KMS-11 (cell line): ENCODE measurements around the gene ABITRAM.
"Not testable (repeated sequence)": the region's sequence is repeated elsewhere in the genome, so short reads cannot be mapped to it uniquely, and the experiment has no call there.

Source experiments
- H2AFZ ChIP-seq: fragments of 200-600 bp; sonication (generic); 2 replicates; pipeline ENCODE4 v1.6.1; 2016; ENCODE audit warnings: antibody characterized with exemption, mixed run types, low read depth
- H3K27ac ChIP-seq: fragments of 200-600 bp; sonication (generic); 2 replicates; pipeline ENCODE4 v1.6.1; 2016; ENCODE audit warnings: mild to moderate bottlenecking, mixed run types
- H3K27me3 ChIP-seq: fragments of 200-600 bp; sonication (generic); 2 replicates; pipeline ENCODE4 v1.6.1; 2017; ENCODE audit warnings: mild to moderate bottlenecking, low read depth, mixed run types, moderate library complexity; ENCODE audit not compliant: insufficient read depth
- H3K36me3 ChIP-seq: fragments of 200-600 bp; sonication (generic); 2 replicates; pipeline ENCODE4 v1.6.1; 2017; ENCODE audit warnings: mild to moderate bottlenecking, mixed run types; ENCODE audit not compliant: insufficient read depth
- H3K4me1 ChIP-seq: fragments of 200-600 bp; sonication (generic); 2 replicates; pipeline ENCODE4 v1.6.1; 2016; ENCODE audit warnings: mild to moderate bottlenecking, low read depth, mixed run types; ENCODE audit not compliant: poor library complexity, severe bottlenecking
- H3K4me2 ChIP-seq: fragments of 200-600 bp; sonication (generic); 2 replicates; pipeline ENCODE4 v1.7.0; 2016; ENCODE audit warnings: mild to moderate bottlenecking, mixed run types
- H3K4me3 ChIP-seq: fragments of 200-600 bp; sonication (generic); IDR thresholded peaks from 2 replicates; pipeline ENCODE4 v1.6.1; 2017; ENCODE audit warnings: low read depth, low read length, mixed read lengths; ENCODE audit not compliant: insufficient read depth
- H3K79me2 ChIP-seq: fragments of 200-600 bp; sonication (generic); 2 replicates; pipeline ENCODE4 v1.6.1; 2016; ENCODE audit warnings: low read depth, mixed run types; ENCODE audit not compliant: insufficient read depth
- H3K9ac ChIP-seq: fragments of 200-600 bp; sonication (generic); 2 replicates; pipeline ENCODE4 v1.6.1; 2016; ENCODE audit warnings: mild to moderate bottlenecking, mixed run types
- H4K20me1 ChIP-seq: fragments of 200-600 bp; sonication (generic); 2 replicates; pipeline ENCODE4 v1.6.1; 2016; ENCODE audit warnings: mild to moderate bottlenecking, mixed run types; ENCODE audit not compliant: insufficient read depth
- CTCF ChIP-seq: fragments of 200-600 bp; sonication (generic); conservative IDR thresholded peaks from 2 replicates; pipeline ENCODE4 v1.6.1; 2017; ENCODE audit warnings: low read depth, mild to moderate bottlenecking, antibody characterized with exemption, low read length, moderate library complexity, mixed read lengths

The ABITRAM gene

GRCh38 chr9:108910402-108910801, 23.8 kb upstream of the ABITRAM start:
- Histone ChIP-seq H3K36me3 (no peaks in the 10 kb centered on the region), H3K9ac (no peak overlapping the region)
- TF ChIP-seq CTCF = no peak

GRCh38 chr9:108910914-108911313, 23.3 kb upstream of the ABITRAM start:
- H3K36me3 ChIP-seq = no peaks in the 10 kb centered on the region

More at GRCh38 chr9:108910402-108910801, 23.8 kb upstream of the ABITRAM start:
- Histone ChIP-seq H3K4me3 (no peak overlapping the region), H3K79me2 (no peaks in the 10 kb centered on the region), H3K27me3 (no peaks in the 10 kb centered on the region), H3K27ac (no peak overlapping the region), H4K20me1 (no peaks in the 10 kb centered on the region), H2AFZ (no peak overlapping the region), H3K4me1 (no peaks in the 10 kb centered on the region), H3K4me2 (no peak overlapping the region)

DNA sequence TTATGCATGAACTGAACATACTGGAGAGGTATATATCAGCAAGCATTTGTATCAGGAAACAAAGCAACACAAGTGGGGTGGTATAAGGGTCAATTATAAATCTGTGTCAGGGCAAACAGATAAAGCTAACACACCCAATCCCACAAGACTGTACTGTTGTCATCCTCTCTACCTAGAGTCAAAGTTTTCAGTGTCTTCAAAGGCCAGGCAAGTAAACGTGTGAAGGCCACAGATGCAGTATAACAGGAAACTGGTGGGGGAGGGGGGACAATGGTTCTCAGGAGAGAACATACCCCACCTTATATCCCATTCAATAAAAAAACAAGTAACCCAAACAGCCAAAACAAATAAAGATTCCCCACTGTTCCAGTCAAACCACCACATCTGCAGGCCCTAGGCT, 22.4 kb upstream of the ABITRAM start:
- no peak for TF ChIP-seq CTCF
- H3K79me2 ChIP-seq = no peaks in the 10 kb centered on the region
- no peaks in the 10 kb centered on the region for H3K4me1 ChIP-seq
- H3K4me3 ChIP-seq = no peak overlapping the region
- H3K36me3 ChIP-seq = no peaks in the 10 kb centered on the region
- H2AFZ ChIP-seq = no peak overlapping the region
- H3K27me3 ChIP-seq = no peaks in the 10 kb centered on the region
- H4K20me1 ChIP-seq = no peaks in the 10 kb centered on the region
- no peak overlapping the region for H3K27ac ChIP-seq
- no peak overlapping the region for H3K4me2 ChIP-seq
- H3K9ac ChIP-seq = no peak overlapping the region

More at GRCh38 chr9:108910914-108911313, 23.3 kb upstream of the ABITRAM start:
- Histone ChIP-seq H3K27me3 (no peaks in the 10 kb centered on the region), H2AFZ (no peak overlapping the region), H3K4me1 (no peaks in the 10 kb centered on the region), H3K4me3 (no peak overlapping the region), H3K27ac (no peak overlapping the region), H3K4me2 (no peak overlapping the region), H3K9ac (no peak overlapping the region), H4K20me1 (no peaks in the 10 kb centered on the region), H3K79me2 (no peaks in the 10 kb centered on the region)
- no peak for TF ChIP-seq CTCF

- no peaks in the 10 kb centered on the region for H4K20me1 ChIP-seq
- no peaks in the 10 kb centered on the region for H3K27me3 ChIP-seq
- no peaks in the 10 kb centered on the region for H3K36me3 ChIP-seq
- no peaks in the 10 kb centered on the region for H3K79me2 ChIP-seq
- H3K4me1 ChIP-seq = no peaks in the 10 kb centered on the region
- H3K4me2 ChIP-seq = no peak overlapping the region
- H3K9ac ChIP-seq = no peak overlapping the region
- no peak overlapping the region for H2AFZ ChIP-seq
- no peak for TF ChIP-seq CTCF
- no peak overlapping the region for H3K27ac ChIP-seq
- no peak overlapping the region for H3K4me3 ChIP-seq
Observed at GRCh38 chr9:108913391-108913790, 20.8 kb upstream of the ABITRAM start.

DNA sequence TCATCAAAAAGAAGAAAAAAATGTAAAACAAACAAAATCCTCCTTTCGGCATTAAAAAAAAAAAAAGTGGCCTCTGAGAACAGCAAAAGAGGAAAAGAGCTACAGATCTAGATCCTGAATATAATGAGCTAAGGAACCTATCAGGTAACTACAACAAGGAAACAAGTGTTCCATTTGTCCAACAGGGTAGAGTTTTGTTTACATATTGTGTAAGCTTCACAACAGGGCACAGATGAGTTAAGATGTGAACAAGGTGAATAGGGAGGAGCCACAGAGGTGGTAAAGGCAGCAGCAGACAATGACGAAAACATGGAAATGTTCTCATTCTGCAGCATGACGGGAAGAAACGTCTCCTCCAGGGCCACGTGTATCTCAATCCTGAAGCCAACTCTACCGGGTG, 14.7 kb upstream of the ABITRAM start:
- Histone ChIP-seq H3K4me2 (no peak overlapping the region), H4K20me1 (no peaks in the 10 kb centered on the region), H2AFZ (no peak overlapping the region), H3K27me3 (no peaks in the 10 kb centered on the region), H3K9ac (no peak overlapping the region), H3K79me2 (no peaks in the 10 kb centered on the region), H3K27ac (no peak overlapping the region), H3K36me3 (peaks cover 6% of the 10 kb centered on the region; the same call in 1 of the 2 replicates), H3K4me3 (no peak overlapping the region), H3K4me1 (no peaks in the 10 kb centered on the region)
- TF ChIP-seq CTCF = no peak

DNA sequence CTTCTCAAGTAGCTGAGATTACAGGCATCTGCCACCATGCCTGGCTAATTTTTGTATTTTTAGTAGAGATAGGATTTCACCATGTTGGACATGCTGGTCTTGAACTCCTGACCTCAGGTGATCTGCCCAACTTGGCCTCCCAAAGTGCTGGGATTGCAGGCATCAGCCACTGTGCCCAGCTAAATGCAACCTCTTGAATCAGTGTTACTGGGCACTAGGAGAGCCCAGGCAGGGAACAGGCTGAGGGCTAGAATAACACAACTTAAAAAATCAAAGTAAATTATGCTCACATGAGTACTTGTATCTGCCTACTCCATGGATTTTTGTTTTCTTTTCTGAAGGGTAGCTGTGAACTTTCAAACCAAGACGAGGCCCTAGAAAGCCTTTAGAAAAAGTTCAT, 13.8 kb upstream of the ABITRAM start:
- H3K79me2 ChIP-seq, H4K20me1 ChIP-seq, H3K27me3 ChIP-seq, H3K27ac ChIP-seq, H3K4me1 ChIP-seq, H2AFZ ChIP-seq, H3K9ac ChIP-seq, H3K36me3 ChIP-seq, H3K4me2 ChIP-seq, H3K4me3 ChIP-seq: not testable (repeated sequence)
